IPS DF 6.9 (cell line): ENCODE results near the gene KIAA1586.
"Not testable (repeated sequence)": the region's sequence is repeated elsewhere in the genome, so short reads cannot be mapped to it uniquely, and the experiment has no call there.

Experiments
- DNase-seq: peaks from one replicate; pipeline ENCODE4 v3.0.0-alpha.2; 2013; ENCODE audit warnings: low read depth, low spot score
- H3K27ac ChIP-seq: one replicate; pipeline ENCODE4 v1.5.1; 2013; ENCODE audit warnings: low read length, control low read depth
- H3K27me3 ChIP-seq: 2 replicates; pipeline ENCODE4 v1.6.1; 2013; ENCODE audit warnings: mild to moderate bottlenecking, low read length; ENCODE audit not compliant: control insufficient read depth, insufficient read depth
- H3K36me3 ChIP-seq: 2 replicates; pipeline ENCODE4 v1.6.1; 2013; ENCODE audit warnings: low read length; ENCODE audit not compliant: control insufficient read depth, insufficient read depth
- H3K4me1 ChIP-seq: 2 replicates; pipeline ENCODE4 v1.6.1; 2013; ENCODE audit warnings: low read length; ENCODE audit not compliant: control insufficient read depth, insufficient read depth
- H3K4me3 ChIP-seq: 2 replicates; pipeline ENCODE4 v1.5.1; 2013; ENCODE audit warnings: mild to moderate bottlenecking, low read length
- H3K9me3 ChIP-seq: 2 replicates; pipeline ENCODE4 v1.6.1; 2013; ENCODE audit warnings: low read length, inconsistent platforms; ENCODE audit not compliant: control insufficient read depth, insufficient read depth
- WGBS: extraction: QIAGEN DNeasy Blood & Tissue Kit; methylation state at CpG from one replicate; pipeline ENCODE4 v1.1.7; 2013; ENCODE audit warnings: mixed read lengths, missing lambda C conversion rate; ENCODE audit not compliant: insufficient read length, insufficient coverage; 5-methylcytosine and 5-hydroxymethylcytosine counted together

KIAA1586 gene

DNA sequence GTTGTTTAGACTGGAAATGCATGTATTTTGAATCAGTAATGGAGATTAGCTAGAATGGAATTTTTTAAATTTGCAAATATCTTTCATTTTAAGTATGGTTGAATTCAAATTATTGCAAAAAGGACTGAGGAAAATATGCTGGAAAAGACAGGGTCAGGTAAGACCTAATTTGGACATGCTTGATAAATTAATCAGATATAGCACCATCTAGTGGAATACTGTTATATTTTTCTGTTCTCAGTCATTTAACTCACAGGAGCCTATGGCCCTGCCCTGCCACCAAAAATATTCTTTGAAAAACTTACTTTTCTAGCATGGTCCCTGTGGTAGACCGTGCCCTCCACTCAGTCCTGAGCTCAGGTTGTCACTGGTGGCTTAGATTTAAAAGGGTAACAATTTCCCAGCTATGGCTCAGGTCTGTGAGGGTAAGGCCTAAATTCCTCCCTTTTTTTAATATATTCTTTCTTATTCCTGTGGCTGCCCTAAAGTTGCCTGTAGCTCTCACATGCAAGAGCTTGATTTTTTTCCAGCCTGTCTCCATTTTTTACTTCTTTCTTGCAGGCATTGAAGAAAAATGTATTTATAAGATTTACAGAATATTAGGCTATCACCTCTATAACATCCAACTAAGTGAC, 25.3 kb upstream of the KIAA1586 start:
- H3K27me3 ChIP-seq: no peaks in the 10 kb centered on the region
- no peak overlapping the region for H3K27ac ChIP-seq
- H3K4me3 ChIP-seq: no peak overlapping the region
- WGBS: no CpG with 5 or more reads among the region's 1 CpG
- H3K4me1 ChIP-seq: peaks cover 1% of the 10 kb centered on the region; the same call in 1 of the 2 replicates
- H3K36me3 ChIP-seq: no peaks in the 10 kb centered on the region
- no peaks in the 10 kb centered on the region for H3K9me3 ChIP-seq
- peak; percentile 13 for DNase-seq

DNA sequence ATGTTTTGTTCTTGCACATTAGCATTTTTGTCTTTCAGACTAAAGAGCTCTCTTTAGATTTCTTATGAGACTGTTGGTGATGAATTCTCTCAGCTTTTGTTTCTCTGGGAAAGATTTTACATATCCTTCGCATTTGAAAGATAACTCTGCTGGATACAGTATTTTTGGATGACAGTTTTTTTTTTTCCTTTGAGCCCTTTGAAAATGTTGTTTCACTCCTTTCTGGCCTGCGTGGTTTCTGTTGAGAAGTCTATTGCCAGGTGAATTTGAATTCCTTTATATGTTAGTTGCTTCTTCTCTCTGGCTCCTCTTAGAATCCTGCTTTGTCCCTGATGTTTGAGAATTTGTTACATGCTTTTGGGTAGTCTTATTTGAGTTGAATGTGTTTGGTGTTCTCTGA, 22.2 kb upstream of the KIAA1586 start:
- Histone ChIP-seq H3K27ac (no peak overlapping the region), H3K4me3 (no peak overlapping the region), H3K4me1 (peaks cover 1% of the 10 kb centered on the region; the same call in 1 of the 2 replicates), H3K36me3 (no peaks in the 10 kb centered on the region), H3K9me3 (no peaks in the 10 kb centered on the region), H3K27me3 (no peaks in the 10 kb centered on the region)
- peak; percentile 22 for DNase-seq
- WGBS: no CpG with 5 or more reads among the region's 2 CpGs

DNA sequence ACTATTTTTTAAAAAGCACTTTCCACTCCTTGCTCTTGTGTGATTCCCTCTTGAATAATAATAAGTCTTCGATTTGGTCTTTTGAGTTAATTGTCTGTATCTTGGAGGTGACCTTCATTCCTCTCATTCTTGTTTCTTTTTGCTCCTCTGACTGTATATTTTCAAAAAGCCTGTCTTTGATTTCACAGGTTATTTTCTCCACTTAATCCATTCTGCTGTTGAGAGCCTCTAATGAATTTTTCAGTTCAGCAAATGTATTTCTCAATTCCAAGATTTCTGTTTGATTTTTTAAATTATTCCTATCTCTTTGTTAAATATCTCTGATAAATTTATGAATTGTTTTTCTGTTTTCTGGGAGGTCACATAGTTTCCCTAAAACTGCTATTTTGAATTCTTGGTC, 21.7 kb upstream of the KIAA1586 start:
- H3K27me3 ChIP-seq: no peaks in the 10 kb centered on the region
- no peak for DNase-seq
- no peak overlapping the region for H3K4me3 ChIP-seq
- H3K27ac ChIP-seq: no peak overlapping the region
- peaks cover 1% of the 10 kb centered on the region; the same call in 1 of the 2 replicates for H3K4me1 ChIP-seq
- no peaks in the 10 kb centered on the region for H3K36me3 ChIP-seq
- no CpG with 5 or more reads among the region's 1 CpG for WGBS
- H3K9me3 ChIP-seq: no peaks in the 10 kb centered on the region

DNA sequence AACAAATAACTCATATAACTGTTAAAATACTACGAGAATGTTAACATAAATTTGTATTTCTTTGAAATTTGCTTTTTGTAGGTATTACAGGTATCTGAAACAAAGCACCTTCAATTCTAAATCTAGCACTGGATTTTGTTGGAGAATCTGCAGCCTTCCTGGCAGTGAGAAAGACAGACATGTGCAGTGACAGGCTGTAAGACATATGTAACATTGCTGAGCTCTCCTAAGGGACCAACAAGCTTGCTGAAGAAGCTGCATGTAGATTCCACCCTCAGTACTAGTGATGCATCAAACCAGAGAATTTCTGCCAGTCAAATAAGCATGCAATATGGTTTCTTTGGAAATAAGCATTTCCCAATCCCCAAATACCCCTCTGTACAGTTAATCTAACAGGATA, 20.5 kb upstream of the KIAA1586 start:
- Histone ChIP-seq H3K4me1 (peaks cover 1% of the 10 kb centered on the region; the same call in 1 of the 2 replicates), H3K4me3 (no peak overlapping the region), H3K9me3 (no peaks in the 10 kb centered on the region), H3K27me3 (no peaks in the 10 kb centered on the region), H3K27ac (no peak overlapping the region), H3K36me3 (no peaks in the 10 kb centered on the region)
- no CpG with 5 or more reads among the region's 1 CpG for WGBS
- no peak for DNase-seq

DNA sequence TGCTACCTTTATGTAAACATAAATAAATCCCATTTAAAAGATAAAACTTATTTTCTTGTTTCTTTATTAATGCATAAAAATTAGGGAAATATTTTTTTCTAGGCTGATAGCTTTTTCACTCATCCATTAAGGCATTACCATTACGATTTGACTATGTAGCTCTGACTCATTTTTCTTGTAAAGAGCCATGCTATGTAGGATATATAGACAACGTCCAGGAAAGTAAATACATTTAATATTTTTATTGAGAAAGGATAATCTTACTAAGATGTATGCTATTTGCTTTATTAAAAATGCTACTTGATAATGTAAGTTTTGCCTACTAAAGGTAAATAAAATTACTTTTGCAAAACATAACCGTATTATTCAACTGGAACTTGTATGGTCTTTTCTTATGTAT, 19.2 kb upstream of the KIAA1586 start:
- WGBS: no CpG with 5 or more reads among the region's 3 CpGs
- Histone ChIP-seq H3K27me3 (no peaks in the 10 kb centered on the region), H3K27ac (no peak overlapping the region), H3K4me1 (peaks cover 2% of the 10 kb centered on the region; the same call in 1 of the 2 replicates), H3K36me3 (no peaks in the 10 kb centered on the region), H3K9me3 (no peaks in the 10 kb centered on the region), H3K4me3 (no peak overlapping the region)
- DNase-seq: no peak

DNA sequence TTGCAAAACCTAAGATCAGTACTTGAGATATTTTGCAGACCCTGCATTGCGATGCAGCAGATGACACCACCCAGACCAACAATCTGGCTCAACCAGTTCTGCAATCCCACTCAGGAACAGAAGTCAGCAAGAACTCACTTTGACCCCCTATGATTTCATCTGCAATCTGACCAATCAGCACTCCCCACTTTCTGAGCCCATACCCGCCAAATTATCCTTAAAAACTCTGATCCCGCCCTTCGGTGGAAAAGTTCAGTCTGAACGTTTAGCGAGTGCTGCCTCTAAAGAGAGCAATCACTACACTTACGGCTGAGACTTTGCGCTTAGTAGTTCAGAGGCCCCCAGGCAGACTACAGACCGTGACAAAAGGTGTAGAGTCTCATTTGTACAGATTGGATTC, 17.3 kb upstream of the KIAA1586 start:
- Histone ChIP-seq H3K27ac (no peak overlapping the region), H3K9me3 (no peaks in the 10 kb centered on the region), H3K4me3 (no peak overlapping the region), H3K4me1 (peaks cover 2% of the 10 kb centered on the region; the same call in 1 of the 2 replicates), H3K36me3 (no peaks in the 10 kb centered on the region), H3K27me3 (no peaks in the 10 kb centered on the region)
- no CpG with 5 or more reads among the region's 9 CpGs for WGBS
- DNase-seq: no peak

DNA sequence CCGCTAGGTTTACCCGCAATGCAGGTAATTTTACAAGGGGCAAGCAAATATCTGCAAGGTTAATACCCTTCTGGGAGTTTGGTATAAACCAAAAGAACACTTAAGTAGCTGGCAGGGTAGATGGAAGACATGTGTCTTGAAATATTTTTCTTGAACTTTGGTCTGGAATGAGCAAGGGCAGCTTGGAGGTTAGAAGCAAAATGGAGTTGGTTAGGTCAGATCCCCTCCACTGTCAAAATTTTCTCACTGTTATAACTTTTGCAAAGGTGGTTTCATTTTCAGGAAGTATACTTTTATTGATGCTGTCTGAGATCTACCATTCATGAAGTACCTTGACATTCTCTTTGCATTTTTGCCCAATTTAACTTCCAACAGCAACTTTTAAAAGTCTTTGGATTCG, 13.3 kb upstream of the KIAA1586 start:
- Histone ChIP-seq H3K4me3 (no peak overlapping the region), H3K27me3 (no peaks in the 10 kb centered on the region), H3K9me3 (no peaks in the 10 kb centered on the region), H3K4me1 (peaks cover 2% of the 10 kb centered on the region; the same call in 1 of the 2 replicates), H3K27ac (no peak overlapping the region), H3K36me3 (no peaks in the 10 kb centered on the region)
- no CpG with 5 or more reads among the region's 3 CpGs for WGBS
- no peak for DNase-seq

DNA sequence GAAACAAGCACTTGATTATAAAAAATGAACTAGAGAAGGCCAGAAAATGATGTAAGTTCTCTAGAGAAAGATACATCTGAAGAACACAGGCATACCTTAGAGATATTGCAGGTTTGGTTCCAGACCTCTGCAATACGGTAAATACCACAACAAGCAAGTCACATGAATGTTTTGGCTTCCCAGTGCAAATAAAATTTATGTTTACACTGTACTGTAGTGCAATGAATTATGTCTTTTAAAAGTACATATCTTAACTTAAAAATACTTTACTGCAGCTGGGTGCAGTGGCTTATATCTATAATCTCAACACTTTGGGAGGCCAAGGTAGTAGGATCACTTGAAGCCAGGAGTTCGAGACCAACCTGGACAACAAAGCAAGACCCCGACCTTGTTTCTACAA, 10.9 kb upstream of the KIAA1586 start:
- no peaks in the 10 kb centered on the region for H3K9me3 ChIP-seq
- no peak for DNase-seq
- peaks cover 2% of the 10 kb centered on the region; the same call in 1 of the 2 replicates for H3K4me1 ChIP-seq
- no peaks in the 10 kb centered on the region for H3K36me3 ChIP-seq
- H3K27me3 ChIP-seq: no peaks in the 10 kb centered on the region
- H3K27ac ChIP-seq: no peak overlapping the region
- no peak overlapping the region for H3K4me3 ChIP-seq
- no CpG with 5 or more reads among the region's 3 CpGs for WGBS

DNA sequence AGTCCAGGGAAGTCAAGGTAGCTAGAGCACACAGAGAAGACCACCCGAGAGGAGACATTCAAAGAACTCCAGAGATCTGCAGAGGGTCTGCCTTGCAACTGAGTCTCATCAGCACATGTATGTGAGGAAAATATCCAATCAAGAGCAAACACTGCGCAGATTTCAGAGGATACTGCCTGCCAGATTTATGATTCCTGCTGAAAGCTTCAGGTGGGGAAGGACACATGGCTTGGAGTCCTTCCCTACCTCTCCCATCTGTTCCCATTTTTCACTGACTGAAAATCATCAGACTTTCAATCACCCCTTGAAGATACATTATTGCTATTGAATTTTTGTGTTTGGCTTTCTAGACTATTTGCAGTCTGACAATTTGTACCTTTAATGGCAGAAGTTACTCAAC, 7.6 kb upstream of the KIAA1586 start:
- WGBS: no CpG with 5 or more reads among the region's 2 CpGs
- H3K36me3 ChIP-seq: no peaks in the 10 kb centered on the region
- DNase-seq: no peak
- H3K9me3 ChIP-seq: no peaks in the 10 kb centered on the region; the same call in 1 of the 2 replicates
- no peaks in the 10 kb centered on the region for H3K27me3 ChIP-seq
- H3K4me1 ChIP-seq: no peaks in the 10 kb centered on the region
- H3K4me3 ChIP-seq: no peak overlapping the region
- no peak overlapping the region for H3K27ac ChIP-seq

DNA sequence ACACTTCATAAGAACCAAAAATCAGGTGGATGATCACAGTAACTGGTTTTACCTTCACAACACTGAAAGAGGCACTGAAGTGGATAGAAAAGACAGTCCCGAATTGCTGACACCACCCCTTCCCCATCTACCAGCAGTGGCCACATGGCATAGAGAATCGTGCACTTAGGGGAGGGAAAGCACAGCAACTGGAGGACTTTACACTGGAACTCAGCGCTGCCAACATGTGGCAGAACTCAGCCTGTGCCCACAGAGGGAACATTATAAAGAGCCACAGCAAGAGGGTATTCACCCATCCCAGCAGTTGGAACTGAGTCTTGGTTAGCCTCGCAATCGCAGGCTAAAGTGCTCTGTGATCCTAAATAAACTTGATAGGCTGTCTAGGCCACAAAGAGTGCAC, 6.5 kb upstream of the KIAA1586 start:
- H3K27me3 ChIP-seq: no peaks in the 10 kb centered on the region
- DNase-seq: peak; percentile 39
- H3K9me3 ChIP-seq: no peaks in the 10 kb centered on the region; the same call in 1 of the 2 replicates
- no peaks in the 10 kb centered on the region for H3K36me3 ChIP-seq
- H3K4me3 ChIP-seq: no peak overlapping the region
- H3K4me1 ChIP-seq: no peaks in the 10 kb centered on the region
- WGBS: no CpG with 5 or more reads among the region's 5 CpGs
- no peak overlapping the region for H3K27ac ChIP-seq

DNA sequence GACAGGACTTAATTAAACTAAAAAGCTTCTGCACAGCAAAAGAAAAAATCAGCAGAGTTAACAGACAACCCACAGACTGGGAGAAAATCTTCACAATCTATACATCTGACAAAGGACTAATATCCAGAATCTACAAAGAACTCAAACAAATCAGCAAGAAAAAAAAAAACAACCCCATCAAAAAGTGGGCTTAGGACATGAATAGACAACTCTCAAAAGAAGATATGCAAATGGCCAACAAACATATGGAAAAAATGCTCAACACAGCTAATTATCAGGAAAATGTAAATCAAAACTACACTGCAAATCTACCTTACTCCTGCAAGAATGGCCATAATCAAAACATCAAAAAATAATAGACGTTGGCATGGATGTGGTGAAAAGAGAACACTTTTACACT, 2.4 kb upstream of the KIAA1586 start:
- not testable (repeated sequence) for H3K27ac ChIP-seq, H3K36me3 ChIP-seq, H3K27me3 ChIP-seq, DNase-seq, H3K4me1 ChIP-seq, H3K4me3 ChIP-seq, H3K9me3 ChIP-seq
- WGBS: no CpG with 5 or more reads among the region's 1 CpG
